Measurements from ENCODE around the gene GPR37L1. TPM values are rescaled to one million over a fixed set of nuclear protein-coding genes. Genes with fewer than 3 reads are reported as not detected.

Gene GPR37L1
- total and polyA plus RNA-seq, 8 donors = 0.02 to 0.25 (median 0.07) TPM; not detected in 2

DNA sequence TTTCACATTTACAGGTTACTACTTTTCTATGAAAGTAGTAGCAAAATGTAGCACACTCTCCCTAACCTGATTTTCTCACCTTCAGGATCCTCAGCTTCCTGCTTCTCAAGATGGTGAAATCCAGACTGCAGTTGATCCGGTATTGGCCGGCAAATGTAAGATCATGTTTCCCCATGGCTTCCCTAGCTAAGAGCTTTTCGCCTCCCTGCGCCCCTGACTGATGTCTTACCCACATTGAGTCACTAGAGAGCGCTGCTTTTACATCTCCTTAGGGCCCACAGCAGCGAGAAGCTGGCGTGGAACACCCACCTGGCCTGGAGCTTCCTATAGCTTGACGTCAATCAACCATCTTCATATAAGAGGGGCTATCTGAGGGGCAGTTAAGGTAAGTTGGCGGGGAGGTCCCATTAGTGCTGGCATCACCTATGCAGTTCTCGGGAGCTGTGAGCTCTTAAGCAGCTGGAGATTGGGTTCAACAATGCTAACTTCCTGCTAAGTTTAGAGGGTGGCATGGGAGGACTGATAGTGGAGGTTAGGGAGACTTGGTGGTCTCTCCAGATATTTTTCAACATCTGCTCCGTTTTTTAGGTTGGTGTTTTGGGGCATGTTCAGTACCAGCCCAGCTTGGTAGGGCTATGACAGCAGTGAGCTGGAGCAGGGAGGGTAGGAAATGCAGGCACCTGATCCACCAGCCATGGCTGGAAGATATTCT, 32.2 kb downstream of the GPR37L1 start:
- intact Hi-C loops (cut with DNase I) = no loop called here
- H3K36me3 ChIP-seq = no peaks in the 10 kb centered on the region
- FAIRE-seq (no peak), ATAC-seq (peak; percentile 57 to 85 (median 78)), DNase-seq (peak in 2 of 6 donors; percentile 24 to 53)
- H3K4me3 ChIP-seq = no peak overlapping the region
- H3K27me3 ChIP-seq = no peaks in the 10 kb centered on the region
- H3K27ac ChIP-seq = no peak overlapping the region
- WGBS, 2 donors = 29 to 37% methylated on average over 11 of the region's 11 CpGs
- H3K4me1 ChIP-seq = peaks cover 0 to 5% (median 0%) of the 10 kb centered on the region in 3 donors
- no peaks in the 10 kb centered on the region for H3K9me3 ChIP-seq
- TF ChIP-seq, protein P1, sequence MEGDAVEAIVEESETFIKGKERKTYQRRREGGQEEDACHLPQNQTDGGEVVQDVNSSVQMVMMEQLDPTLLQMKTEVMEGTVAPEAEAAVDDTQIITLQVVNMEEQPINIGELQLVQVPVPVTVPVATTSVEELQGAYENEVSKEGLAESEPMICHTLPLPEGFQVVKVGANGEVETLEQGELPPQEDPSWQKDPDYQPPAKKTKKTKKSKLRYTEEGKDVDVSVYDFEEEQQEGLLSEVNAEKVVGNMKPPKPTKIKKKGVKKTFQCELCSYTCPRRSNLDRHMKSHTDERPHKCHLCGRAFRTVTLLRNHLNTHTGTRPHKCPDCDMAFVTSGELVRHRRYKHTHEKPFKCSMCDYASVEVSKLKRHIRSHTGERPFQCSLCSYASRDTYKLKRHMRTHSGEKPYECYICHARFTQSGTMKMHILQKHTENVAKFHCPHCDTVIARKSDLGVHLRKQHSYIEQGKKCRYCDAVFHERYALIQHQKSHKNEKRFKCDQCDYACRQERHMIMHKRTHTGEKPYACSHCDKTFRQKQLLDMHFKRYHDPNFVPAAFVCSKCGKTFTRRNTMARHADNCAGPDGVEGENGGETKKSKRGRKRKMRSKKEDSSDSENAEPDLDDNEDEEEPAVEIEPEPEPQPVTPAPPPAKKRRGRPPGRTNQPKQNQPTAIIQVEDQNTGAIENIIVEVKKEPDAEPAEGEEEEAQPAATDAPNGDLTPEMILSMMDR (IDR thresholded peaks at IDR 0.05) = peak in 2 of 4 donors; percentile 7 to 31

DNA sequence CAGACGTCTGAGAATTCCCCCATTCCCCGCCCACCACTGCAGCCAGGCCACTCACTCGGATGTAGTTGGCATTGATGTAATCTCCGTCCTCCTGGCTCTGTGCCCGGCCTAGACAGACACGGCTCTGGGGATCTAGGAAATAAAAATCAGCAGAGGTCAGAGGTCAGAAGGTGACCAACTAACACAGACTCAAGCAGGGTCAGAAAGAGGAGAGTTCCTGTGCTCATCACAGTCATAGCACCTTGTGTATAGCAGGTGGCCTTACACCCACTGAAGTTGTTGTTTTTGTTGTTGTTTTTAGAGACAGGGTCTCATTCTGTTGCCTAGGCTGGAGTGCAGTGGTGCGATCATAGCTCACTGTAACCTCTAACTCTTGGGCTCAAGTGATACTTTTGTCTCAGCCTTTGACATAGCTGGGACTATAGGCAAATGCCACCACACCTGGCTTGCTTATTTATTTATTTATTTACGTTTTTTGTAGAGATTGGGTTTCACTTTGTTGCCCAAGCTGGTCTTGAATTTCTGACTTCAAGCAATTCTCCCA, 32.8 kb downstream of the GPR37L1 start:
- Histone ChIP-seq H3K27ac (no peak overlapping the region), H3K27me3 (no peaks in the 10 kb centered on the region), H3K4me3 (no peak overlapping the region), H3K4me1 (peaks cover 0 to 5% (median 0%) of the 10 kb centered on the region in 3 donors), H3K9me3 (no peaks in the 10 kb centered on the region), H3K36me3 (no peaks in the 10 kb centered on the region)
- intact Hi-C loops (cut with DNase I) = no loop called here
- DNase-seq (peak in 1 of 6 donors; percentile 49), FAIRE-seq (no peak), ATAC-seq (peak in 3 of 4 donors; percentile 41 to 67 (median 59))
- TF ChIP-seq, protein P1 (IDR thresholded peaks at IDR 0.05) = no peak
- 24 to 26% methylated on average over 8 of the region's 8 CpGs for WGBS, 2 donors

DNA sequence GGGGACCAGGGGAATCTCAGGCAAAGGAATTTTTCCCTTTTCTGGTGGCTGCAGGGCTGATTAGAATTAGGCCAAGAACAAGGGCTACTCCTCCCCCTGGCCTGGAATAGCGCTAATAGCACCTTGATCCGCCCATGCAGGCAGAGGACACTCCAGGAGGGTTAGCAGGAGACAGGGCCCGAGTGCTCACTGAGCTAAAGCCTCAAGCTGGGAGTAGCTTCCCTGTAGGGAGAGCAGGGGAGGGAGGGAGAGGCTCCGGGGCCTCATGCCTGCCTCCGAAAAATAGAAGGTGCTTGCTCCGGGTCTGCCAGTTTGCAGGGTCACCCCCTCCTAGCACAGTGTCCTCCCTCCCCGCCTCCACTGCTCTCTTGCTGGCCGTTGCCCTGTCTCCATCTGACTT, 33.9 kb downstream of the GPR37L1 start:
- Histone ChIP-seq H3K27ac (no peak overlapping the region), H3K27me3 (no peaks in the 10 kb centered on the region), H3K9me3 (no peaks in the 10 kb centered on the region), H3K4me1 (peaks cover 0 to 5% (median 0%) of the 10 kb centered on the region in 3 donors), H3K36me3 (no peaks in the 10 kb centered on the region), H3K4me3 (no peak overlapping the region)
- no peak for DNase-seq
- intact Hi-C loops (cut with DNase I) = no loop called here
- TF ChIP-seq, protein P1 (IDR thresholded peaks at IDR 0.05) = no peak
- WGBS, 2 donors = 83 to 84% methylated on average over 8 of the region's 8 CpGs
- no peak for ATAC-seq
- FAIRE-seq = no peak

DNA sequence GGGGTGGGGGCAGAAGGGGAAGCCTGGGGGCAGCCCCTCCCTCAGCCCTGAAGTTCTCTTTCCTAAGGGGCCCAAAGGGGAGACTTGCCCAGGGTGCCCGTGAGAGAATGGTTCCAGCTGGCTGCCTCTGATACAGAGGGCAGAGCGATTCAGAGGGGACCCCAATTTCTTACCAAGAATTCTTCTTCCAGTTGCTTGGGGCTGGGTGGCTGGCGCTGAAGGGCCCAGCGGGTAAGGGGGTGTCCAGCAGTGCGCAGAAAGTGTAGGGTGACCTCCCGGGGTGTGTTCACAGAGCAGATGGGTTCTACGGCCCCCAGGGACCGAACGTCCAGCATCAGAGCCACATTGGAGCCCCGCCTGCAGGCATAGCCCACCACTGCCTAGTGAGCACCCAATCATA, 35.2 kb downstream of the GPR37L1 start:
- DNase-seq (no peak), FAIRE-seq (no peak), ATAC-seq (no peak)
- 84 to 94% methylated on average over 10 of the region's 10 CpGs for WGBS, 2 donors
- intact Hi-C loops (cut with DNase I) = no loop called here
- no peaks in the 10 kb centered on the region for H3K36me3 ChIP-seq
- H3K9me3 ChIP-seq = no peaks in the 10 kb centered on the region
- H3K27ac ChIP-seq = no peak overlapping the region
- TF ChIP-seq, protein P1 (IDR thresholded peaks at IDR 0.05) = no peak
- no peaks in the 10 kb centered on the region for H3K27me3 ChIP-seq
- H3K4me3 ChIP-seq = no peak overlapping the region
- H3K4me1 ChIP-seq = peaks cover 0 to 5% (median 0%) of the 10 kb centered on the region in 3 donors
